Stimulated activated CD4-positive, alpha-beta T cell treated with anti-CD3 and anti-CD28 coated beads, Interleukin-1b, Interleukin-23, amount 100 ng/mL, for 48 hours (primary cell): Measurements from ENCODE around the gene ADGRL3.

Source experiments
- DNase-seq: peaks from one replicate; pipeline ENCODE4 v3.0.0-alpha.2; 2020

ADGRL3 gene

DNA sequence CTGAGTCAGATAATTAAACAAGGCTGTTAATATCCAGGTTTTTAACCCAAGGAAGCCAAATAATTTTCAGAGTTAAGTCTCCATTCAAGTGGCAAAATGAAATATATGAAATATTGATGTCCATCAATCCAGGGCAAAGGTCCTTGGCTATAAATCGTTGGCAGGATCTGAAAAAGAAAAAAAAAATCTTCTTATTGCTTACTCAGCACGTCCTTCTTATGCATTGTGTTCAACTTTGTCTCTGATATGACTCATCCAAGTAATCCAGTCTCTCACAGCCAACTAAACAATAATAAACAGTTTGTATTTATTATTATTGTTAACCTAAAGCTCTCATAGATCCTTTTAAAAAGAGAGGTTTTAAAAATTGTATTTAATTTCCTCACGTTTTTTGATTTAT, 851.2 kb downstream of the ADGRL3 start:
- no peak for DNase-seq

DNA sequence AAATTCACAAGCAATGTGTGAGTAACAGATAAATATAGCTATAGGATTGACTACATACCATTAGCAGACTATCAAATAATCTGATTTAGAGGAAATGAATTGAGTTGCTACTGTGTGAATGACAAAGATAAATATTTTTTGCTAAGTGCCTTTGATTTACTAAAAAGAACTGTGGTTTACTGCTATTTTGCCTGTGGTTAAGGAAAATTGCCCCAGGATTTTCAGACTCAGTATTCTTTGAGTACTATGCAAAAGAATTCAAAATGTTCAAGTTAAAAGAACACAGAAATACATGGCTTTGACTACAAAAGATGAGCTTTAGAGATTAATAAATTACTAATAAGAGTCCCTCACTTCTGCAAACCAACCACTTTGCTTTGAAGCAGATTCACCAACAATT, 853.8 kb downstream of the ADGRL3 start:
- DNase-seq, result no peak

DNA sequence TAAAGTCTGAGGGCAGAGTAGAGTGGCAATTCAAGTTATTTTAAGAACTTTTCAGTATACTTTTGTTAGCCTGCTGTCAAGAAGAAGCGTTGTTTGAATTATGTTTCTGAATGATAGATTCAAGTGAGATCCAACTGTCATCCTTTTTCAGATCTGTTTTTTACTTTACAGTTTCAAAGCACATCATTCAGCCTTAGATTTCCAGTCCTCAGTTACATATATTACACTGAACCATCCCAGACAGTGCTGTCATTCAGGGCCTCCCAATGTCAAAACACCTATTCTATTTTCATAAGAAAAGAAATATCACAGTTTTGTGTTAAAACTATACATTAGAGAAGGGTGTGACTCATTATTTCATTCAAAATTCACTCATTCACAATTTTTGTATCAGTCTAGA, 856.9 kb downstream of the ADGRL3 start:
- DNase-seq, result no peak

DNA sequence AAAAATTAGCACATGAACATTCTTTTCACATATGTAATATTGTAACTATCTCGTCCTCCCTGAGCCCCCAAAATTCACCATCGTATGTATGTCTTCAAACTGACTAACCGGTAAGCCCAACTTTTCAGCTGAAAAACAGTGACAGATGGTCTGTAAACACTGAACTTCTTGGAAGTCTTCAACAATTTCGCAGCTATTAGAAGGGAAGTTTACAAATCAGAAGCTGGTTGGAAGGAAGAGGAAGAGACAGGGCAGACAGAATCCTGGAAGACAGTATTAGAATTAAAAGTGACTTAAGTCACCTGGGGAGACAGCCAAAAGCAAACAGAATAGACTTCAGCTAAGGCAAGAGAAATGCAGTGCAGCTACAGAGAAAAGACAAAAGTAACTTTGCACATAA, 858.4 kb downstream of the ADGRL3 start:
- DNase-seq, result no peak

DNA sequence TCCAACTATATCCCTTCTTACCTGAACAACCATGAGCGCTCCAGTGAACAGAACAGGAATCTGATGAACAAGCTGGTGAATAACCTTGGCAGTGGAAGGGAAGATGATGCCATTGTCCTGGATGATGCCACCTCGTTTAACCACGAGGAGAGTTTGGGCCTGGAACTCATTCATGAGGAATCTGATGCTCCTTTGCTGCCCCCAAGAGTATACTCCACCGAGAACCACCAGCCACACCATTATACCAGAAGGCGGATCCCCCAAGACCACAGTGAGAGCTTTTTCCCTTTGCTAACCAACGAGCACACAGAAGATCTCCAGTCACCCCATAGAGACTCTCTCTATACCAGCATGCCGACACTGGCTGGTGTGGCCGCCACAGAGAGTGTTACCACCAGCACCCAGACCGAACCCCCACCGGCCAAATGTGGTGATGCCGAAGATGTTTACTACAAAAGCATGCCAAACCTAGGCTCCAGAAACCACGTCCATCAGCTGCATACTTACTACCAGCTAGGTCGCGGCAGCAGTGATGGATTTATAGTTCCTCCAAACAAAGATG, 870.2 kb downstream of the ADGRL3 start:
- no peak for DNase-seq

DNA sequence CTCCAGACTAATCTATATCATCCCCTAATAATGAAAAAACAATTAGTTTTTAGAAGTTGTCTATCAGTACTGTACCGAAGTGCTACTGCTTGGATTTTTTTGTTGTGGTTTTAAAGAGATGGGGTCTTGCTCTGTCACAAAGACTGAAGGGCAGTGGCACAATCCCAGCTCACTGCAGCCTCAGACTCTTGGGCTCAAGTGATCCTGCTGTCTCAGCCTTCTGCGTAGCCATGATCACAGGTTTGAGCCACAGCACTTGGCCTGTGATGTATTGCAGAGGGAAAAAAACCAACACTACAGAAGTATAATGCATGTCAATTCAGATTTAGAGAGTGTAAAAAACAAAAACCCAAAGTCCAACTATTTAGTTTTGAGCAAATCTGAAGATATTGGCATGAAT, 875.0 kb downstream of the ADGRL3 start:
- DNase-seq, result no peak

DNA sequence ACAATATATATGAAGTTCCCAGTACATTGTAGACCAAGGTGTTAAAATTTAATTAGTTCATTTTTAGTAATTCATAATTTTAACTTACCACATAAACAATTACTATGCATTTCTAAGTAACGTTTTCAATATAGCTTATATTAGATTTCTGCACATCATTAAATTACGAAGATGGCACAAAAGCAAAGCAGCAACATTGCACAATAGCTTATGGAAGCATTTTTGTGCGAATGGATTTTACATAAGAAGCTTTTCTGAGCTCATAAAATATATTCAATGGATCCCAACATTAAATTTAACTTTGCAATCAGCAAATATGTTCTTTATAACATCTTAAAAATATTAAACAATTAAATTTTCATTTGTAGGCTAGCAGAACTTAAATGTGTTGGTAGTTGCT, 875.4 kb downstream of the ADGRL3 start:
- DNase-seq, result no peak

DNA sequence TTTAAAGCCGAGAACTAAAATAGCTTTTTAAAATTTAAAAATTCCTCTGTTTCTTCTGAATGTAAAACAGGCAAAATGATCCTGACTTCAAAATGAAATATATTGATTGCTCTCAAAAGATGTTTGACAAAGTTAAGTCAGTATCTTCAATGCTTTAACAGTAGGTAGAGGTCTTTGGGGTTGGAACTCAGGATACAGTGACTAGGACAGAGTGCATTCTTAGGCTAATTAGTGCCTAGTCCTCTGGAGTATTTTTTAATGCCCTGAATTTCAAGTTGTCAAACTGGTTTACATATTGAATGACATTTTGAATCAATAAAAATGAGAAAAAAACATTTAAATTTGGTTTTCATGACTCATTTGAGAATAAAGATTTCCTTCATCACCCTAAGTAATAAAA, 877.3 kb downstream of the ADGRL3 start:
- no peak for DNase-seq

DNA sequence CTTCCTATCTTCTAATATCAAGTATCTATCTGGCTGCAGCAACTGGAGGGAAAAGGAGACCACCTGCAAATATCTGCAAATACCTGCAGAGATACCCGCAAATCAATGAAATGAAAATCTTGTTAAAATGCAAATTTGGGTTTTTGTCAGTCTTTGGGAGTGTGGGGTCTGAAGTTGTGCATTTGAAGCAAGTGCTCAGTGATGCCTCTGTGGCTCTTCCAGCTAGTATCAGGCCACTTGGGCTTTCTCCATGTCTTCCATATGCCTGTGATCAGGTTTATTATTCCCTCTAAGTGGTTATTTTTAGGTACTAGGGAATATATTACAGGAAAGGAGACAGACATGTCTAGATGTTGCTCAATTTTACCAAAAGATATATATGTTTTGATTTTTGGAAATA, 880.3 kb downstream of the ADGRL3 start:
- DNase-seq, result no peak

DNA sequence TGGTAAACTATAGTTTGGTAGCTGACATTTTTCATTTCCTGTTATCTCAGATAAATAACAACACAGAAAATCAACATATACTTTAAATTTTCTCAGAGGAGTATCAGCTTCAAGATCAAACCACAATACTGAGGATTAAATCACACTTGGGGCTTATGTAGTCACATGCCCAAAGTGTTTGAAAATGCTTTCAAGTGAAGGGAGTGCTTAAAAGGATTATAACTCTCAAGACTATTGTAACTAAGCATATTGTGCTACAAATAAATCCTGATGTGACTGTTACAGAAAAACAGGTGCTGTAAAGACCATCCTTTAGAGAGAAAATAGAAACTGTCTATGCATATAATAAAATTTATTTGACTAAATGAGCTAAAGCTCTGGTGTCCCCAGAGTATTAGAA, 887.6 kb downstream of the ADGRL3 start:
- no peak for DNase-seq

DNA sequence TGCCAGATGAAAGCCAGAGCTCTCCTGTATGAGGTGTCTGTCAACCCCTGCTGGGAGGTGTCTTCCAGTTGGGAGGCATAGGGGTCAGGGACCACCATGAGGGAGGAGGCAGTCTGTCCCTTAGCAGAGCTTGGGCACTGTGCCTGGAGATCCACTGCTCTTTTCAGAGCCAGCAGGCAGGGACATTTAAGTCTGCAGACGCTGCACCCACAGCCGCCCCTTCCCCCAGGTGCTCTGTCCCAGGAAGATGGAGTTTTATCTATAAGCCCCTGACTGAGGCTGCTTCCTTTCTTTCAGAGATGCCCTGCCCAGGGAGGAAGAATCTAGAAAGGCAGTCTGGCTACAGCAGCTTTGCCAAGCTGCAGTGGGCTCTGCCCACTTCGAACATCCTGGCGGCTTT, 893.6 kb downstream of the ADGRL3 start:
- DNase-seq, result no peak

DNA sequence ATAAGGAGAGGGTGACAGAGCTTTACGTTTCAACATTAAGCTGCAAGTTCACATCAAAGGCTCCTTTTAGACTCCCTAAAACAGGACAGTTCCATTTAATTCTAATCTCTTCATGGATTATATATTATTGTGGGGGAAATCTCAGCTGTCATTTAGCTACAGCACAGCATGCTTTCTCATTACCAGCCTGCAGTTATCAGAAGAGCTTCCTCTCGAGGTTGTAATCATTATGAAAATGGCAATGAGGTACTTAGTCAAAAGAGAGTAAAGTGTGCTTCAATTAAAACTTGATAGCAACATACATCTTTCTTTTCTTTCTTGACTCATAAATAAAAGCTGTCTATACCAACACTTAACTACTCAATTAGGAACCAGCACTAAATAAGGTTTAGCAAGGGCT, 896.8 kb downstream of the ADGRL3 start:
- no peak for DNase-seq

DNA sequence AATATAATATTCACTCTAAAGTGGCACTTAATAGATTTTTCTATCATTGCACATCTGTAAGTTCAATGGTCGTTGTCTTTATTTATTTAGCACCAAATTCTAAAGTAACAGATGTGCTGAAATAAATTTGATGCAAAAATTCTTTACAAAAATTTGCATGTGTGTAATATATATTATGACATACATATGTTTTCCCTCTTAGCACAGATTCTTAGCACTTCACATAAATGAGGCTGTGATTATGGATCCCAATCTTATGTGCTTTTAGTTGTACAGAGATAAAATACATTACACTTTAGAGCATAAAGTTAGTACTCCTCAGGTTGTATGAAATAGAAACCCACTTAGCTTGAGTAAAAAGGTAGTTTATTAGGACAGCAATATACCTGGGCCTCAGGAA, 915.1 kb downstream of the ADGRL3 start:
- no peak for DNase-seq

DNA sequence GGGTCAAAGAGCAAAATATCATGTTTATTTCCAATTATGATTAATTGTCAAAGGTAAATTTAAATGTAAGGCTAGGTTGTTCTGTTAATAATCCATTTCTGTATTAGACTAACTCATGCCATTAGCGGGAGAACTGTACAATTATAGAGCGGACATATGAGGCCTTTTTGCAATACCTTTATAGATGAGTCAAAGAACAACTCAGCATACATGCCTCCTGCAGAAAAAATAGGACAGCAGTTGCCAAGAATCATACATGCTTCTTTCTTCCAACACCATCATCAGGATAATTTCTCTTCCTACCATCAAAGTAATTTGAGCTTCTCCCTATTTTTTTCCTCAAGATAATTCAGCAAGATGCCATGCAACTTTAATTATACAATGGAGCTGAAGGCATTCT, 917.8 kb downstream of the ADGRL3 start:
- DNase-seq, result no peak

DNA sequence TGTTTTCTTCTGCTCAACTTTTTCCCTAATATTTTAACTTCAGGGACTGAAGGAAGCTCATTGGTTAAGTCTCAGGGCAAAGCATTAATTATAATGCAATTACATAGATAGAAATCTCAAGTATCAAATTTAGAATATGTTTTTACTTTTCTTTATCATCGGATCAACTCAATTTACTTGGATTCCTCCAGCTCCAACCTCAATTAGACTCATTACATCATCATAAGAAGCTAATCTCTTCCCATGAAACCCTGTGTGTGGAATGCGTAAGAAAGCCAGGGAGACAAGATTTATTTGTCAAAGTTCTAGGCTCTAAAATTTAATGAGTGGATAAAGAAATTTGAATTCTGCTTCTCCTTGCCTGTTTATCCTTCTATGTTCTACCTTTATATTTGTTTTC, 918.4 kb downstream of the ADGRL3 start:
- DNase-seq, result no peak

DNA sequence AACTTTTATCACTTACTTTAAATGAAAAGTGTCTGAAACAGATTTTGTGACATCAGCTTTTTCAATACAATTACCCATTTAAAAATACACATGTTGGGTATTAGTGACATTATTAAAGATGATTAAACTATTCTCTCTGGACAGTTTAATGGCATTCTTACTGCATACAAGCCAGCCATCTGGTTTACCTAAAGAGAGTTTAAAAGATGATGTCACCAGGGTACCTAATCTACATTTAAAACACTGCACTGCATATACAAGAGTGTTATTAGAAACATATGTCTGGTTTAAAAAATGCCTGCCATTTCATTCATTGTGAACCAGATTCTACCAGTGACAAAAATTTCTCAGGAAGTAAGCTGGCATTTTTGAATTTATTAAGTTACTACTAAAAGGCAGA, 919.1 kb downstream of the ADGRL3 start:
- no peak for DNase-seq

DNA sequence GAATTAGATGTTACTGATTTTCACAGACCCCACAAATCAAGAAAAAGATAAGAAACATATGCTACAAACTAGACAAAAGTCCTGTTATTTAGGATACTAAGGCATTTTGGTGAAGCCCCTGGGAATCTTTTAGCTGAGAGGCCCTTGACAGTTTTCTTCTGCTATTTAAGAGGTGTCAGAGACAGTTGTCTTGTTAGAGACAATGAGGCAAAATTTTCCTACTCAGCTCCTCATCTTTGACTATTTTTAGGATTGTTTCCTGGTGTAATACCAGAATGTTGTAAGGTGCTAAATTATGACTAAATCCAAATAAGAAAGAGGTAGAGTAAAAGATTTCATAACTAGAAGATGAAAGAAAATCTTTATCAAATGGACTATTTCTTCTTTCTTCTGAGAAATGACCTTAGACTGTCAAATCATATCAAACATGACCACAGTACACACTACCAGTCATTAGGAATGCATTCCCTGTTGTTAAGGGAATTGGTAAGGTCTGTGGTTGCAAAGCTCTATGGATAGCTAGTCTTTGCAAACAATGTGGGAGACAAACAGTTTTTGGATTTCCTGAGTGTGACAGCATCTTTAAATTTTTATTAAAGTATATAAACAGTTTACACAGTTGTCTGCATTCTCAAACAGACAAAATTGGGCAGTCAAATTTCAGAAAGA, 926.1 kb downstream of the ADGRL3 start:
- no peak for DNase-seq
